Activated CD8-positive, alpha-beta memory T cell treated with anti-CD3 and anti-CD28 coated beads for 36 hours (primary cell): ENCODE measurements around the gene HS3ST3B1. TPM values are rescaled to one million over a fixed set of nuclear protein-coding genes. Genes with fewer than 3 reads are reported as not detected.

Experiments used
- CTCF ChIA-PET: fragments of 350-600 bp; sonication (Branson Sonifier 250); formaldehyde crosslinking; loops from one replicate; lab custom pipeline; 2021; ENCODE audit warnings: antibody characterized with exemption; lab: Charles Lee
- POLR2A ChIA-PET: fragments of 350-600 bp; sonication (Branson Sonifier 250); formaldehyde crosslinking; loops from one replicate; lab custom pipeline; 2021; ENCODE audit warnings: antibody characterized with exemption; lab: Charles Lee
- total RNA-seq, 2 experiments: library from RNA; stranded (reverse); gene quantifications; one replicate each; pipeline ENCODE4 v1.2.3, GENCODE V29; 2021

HS3ST3B1 gene
- total RNA-seq, result 1 to 10 TPM; 8.4 to 8.7 TPM

GRCh38 chr17:14300575-14301278, at the start of gene HS3ST3B1:
Gene HS3ST3B1, plus strand, starts transcription at chr17:14301081. Its CDS starts 438 bp downstream, at chr17:14301519.
- CTCF ChIA-PET, result interaction anchor here (1.3 to 1.6 kb wide), 2 partner anchors 46 to 235 kb away, joined by 3 to 5 read pairs; no protein-coding TSS in a partner anchor
- POLR2A ChIA-PET, result interaction anchor here (0.6 to 2.2 kb wide), 15 partner anchors 9 to 1283 kb away, joined by 3 to 13 read pairs (median 3); partner anchors contain the start of genes COX10 and ELAC2

DNA sequence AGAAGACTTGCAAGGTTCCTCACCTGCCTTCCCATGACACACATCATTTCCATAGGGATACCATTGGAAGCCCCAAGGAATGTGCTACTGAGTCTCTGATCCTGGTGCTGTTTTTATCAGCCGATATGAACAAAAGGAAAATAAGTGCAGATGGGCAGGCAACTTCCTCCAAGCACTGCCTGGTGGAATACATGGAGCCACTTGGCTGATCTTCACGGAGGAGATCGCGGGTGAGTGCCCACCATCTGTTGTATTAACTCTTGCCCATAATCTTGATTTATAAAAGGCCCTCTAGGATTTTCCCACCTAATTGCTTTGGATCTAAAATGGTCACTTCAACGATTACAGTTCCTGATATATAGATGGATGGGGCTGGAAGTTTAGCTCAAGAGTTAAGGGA, 39.5 kb upstream of the HS3ST3B1 start:
- POLR2A ChIA-PET, result no interaction called here
- CTCF ChIA-PET, result no interaction called here

DNA sequence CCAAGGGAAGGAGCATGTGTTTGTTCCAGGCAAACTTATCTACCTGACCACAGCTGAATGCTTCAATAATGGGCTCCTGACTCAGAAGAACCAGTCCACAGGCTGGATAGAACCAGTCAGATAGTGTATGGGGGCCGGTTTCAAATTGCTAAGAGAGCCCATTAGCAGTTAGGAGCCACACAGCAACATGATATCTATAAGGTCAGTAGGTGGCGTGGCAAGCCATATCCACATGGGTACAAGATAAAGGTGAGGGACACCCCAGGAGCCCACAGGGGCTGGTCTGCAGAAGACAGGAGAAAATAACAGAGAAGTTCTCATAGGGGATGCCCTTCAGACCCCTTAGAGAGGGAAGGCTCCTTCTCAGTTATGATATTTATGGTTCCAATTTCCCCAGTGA, 32.6 kb upstream of the HS3ST3B1 start:
- ChIA-PET POLR2A (no interaction called here), CTCF (no interaction called here)

DNA sequence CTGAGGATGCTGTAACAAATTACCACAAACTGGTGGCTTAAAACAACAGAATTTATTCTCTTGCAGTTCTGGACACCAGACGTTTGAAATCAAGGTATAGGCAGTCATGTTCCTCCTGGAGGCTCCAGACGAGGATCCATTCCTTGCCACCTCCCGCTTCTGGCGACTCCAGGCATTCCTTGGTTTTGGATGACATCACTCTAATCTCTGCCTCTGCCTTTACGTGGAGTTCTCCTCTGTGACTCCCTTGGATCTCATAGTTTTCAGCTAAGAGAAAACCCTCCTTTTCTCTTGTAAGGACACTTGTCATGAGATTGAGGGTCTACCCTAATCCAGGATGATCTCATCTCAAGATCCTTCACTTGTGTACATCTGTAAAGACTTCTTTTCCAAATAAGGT, 31.4 kb upstream of the HS3ST3B1 start:
- ChIA-PET POLR2A (no interaction called here), CTCF (no interaction called here)

DNA sequence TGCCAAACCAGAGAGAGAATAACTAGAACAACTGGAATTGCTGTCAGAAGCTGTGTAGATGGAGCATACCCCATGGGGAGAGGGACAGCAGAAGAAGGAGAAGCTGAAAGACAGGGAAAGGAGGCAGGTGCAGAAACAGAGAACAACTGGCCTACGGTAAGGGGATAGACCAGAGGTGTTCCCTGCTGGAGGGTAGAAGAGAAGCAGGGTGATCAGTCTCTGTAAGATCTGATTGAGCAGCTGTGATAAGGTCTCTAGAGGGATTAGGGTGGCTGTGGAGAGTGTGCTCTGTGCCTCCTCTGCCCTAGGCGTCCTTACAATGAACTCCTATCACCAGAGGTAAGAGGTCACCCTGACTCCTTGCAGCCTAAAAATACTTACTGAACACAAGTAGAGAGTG, 30.4 kb upstream of the HS3ST3B1 start:
- CTCF ChIA-PET, result no interaction called here
- POLR2A ChIA-PET, result interaction anchor here (0.6 kb wide), 1 partner anchor 366 kb away, joined by 3 read pairs; no protein-coding TSS in a partner anchor

DNA sequence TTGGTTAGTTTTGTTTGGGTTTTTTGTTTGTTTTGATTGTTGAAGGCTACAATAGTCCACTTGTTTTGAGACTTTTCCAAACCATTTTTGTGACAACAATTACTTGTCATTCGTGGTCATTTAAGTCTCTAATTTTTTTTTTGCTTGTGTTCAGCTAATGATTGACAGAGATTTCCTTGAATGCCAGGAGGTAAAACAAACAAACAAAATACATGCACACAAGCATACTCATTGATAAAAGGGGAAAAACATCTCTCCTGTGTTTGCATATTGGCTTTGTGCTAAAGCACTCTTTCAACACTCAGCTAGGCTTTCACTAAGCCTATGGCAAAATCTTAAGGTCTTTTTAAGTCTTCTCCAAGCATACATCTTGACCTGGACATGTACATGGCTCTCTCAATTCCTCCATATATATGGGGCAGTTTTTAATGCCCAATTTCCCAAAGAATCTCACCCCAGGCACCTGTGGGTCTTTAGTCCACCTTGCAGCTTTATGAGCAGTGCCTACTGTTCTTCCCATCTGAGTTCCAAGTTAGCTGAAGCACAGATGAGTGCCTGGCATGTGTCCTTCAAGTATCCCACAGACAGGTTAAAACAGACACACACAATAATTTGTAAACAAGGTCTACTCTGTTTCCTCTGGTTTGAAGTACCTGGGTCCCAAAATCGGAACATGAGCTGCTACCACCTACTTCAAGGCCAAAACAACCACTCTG, 24.2 kb upstream of the HS3ST3B1 start:
- ChIA-PET POLR2A (no interaction called here), CTCF (no interaction called here)

DNA sequence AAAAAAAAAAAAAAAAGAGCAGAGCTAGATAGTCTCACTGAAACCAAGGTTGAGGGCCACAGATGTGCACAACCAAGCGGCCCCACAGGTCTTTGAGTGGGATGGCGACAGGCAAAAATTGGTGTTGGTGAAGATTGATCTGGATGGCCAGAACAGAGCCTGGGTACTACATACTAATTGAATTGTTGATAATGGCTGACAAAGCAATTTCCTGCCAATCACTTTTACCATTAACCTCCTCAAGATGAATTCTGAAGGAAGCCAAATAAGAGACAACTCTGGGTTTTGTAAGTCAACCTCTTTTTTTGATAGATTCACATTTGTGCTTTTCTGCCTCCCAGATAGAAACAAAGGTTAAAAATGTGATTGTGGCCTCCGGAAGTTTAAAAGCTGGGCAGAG, 19.4 kb upstream of the HS3ST3B1 start:
- CTCF ChIA-PET, result interaction anchor here (0.6 kb wide), 1 partner anchor 793 kb away, joined by 3 read pairs; no protein-coding TSS in a partner anchor
- POLR2A ChIA-PET, result no interaction called here

GRCh38 chr17:14282726-14283125, 18.2 kb upstream of the HS3ST3B1 start:
- CTCF ChIA-PET, result no interaction called here
- POLR2A ChIA-PET, result no interaction called here

DNA sequence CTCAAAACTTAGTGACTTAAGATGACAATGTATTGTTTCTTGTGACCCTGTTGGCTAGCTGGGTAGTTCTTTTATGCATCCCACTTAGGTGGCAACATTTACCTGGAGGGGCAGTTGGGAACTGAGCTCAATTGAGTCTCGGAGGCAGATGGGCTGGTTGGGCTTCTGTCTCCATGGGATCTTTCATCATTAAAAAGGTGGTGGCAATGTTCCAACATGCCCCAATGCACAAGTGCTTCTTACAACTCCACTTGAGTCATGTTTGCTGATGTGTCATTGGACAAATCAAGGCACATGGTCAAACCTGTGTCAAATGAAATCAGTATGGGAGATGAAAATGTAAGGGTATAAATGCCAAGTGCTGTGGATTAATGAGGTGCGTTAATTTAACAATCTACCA, 11.7 kb upstream of the HS3ST3B1 start:
- CTCF ChIA-PET, result no interaction called here
- POLR2A ChIA-PET, result no interaction called here

DNA sequence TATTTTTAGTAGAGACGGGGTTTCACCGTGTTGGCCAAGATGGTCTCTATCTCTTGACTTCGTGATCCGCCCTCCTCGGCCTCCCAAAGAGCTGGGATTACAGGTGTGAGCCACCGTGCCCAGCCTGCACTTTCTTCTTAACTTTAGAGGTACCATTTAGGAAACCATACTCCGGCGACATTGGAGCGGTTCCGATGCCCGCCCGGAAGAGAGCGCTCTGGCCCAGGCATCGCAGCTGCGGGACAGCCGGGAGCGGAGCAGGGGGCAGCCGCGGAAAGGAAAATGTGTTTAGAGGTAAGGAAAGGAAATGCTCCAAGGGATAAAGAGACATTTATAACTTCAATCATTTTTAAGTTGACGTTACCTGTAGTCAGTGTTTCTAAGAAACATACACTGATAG, 6.0 kb upstream of the HS3ST3B1 start:
- ChIA-PET POLR2A (no interaction called here), CTCF (interaction anchor here (0.6 to 0.7 kb wide), 3 partner anchors 241 to 700 kb away, joined by 3 to 5 read pairs (median 3); no protein-coding TSS in a partner anchor)

- ChIA-PET CTCF (no interaction called here), POLR2A (interaction anchor here (0.6 kb wide), 1 partner anchor 73 kb away, joined by 3 read pairs; no protein-coding TSS in a partner anchor)
These were observed 5.2 kb upstream of the HS3ST3B1 start for GRCh38 chr17:14295676-14296075.

DNA sequence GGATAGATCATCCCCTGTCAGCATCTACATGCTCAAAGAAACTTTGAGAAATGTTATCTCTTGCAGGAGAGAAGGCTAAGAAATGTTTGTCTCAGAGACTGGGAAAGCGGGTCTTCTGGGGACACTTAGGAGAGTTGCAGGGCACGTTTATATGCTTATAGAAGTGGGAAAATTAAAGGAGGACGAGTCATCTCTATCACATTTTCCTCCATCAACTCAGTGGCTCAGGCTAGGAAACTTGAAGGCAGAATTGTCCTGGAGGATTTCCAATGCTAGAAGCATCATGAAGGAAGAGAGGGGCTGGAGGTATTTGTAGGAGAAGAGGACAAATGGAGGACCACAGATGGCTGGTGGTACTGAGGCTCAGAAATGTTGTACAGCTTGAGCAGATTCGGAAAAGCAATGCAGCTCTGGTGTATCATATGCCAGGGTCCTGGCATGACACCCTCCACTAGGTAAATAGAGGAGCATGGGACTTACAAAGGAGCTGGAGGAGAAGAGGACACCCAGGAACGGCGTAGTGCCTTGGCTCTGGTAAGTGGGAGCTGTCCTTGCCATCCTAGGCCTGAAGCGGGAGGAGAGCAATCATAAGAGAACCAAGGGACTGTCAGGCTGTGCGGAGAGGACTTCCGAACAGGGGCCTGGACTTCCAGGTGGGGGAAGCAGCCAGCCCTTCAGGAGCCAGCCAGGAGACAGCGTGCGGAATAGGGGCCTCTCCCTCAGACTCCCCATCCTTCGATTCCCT, 4.5 kb upstream of the HS3ST3B1 start:
- POLR2A ChIA-PET, result no interaction called here
- CTCF ChIA-PET, result no interaction called here

DNA sequence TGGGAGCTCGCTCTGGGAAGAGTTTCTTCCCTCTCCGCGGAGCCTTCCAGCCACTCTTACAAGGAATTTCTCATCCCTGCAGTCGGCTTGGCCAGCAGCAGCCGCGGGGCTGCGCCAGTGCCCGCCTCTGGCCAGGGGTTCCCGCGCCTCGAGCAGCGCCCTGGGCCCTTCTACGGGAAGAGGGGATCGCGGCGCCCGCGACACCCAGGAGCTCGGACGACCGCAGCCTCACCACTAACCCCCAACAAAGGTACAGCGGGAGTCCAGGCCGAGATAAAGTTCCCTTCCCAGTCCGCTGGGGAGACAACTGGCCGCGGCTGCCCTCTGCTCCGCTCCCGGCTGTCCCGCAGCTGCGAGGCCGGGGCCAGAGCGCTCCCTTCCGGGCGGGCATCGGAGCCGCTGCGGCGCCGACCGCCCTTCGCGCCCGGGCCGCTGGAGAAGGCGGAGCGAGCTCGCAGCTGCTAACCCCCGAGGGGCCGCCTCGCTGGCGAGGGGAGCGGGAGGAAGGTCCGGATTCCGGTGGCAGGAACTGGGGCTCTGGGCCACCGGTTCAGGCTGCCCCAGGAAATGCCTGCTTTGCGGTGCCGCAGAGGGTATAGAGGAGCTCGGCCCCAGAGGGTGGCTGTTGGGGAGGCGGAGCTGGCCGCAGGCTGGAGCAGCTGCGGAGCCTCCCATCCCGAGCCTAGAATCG, 3.6 kb upstream of the HS3ST3B1 start:
- ChIA-PET CTCF (no interaction called here), POLR2A (no interaction called here)

DNA sequence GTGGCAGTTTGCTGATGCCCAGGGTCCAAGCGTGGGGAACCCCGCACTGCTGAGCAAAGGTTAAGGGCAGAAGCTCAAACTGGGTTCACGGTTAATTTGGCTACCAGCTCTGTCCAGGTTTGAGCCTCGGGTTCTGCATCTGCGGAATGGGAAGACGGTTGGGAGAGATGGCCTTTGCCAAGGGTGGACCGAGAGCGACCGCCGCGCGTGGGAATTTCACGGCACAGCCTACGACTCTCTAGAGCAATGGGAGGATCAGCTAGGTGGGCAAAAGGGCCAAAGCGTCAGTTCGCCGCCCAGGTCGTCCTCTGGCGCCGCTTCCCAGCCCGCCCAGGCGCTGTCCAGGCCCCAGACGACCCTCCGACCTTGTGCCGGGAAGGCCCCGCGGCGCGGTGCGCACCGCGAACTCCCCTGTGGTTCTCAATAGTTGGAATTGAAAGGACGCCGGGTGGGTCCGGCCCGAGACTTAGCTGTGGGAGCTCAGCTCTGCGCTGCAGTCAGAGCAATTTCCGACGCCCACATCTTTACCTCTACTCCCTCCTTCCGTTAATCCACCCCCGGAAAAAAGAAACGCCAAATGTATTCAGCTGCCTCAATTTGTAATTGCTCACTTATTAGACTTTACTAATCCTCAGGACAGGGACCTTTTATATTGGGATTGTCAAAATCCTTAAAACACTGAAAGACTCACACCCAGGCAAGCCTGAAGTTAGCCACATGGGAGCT, 2.5 kb upstream of the HS3ST3B1 start:
- ChIA-PET CTCF (no interaction called here), POLR2A (no interaction called here)

DNA sequence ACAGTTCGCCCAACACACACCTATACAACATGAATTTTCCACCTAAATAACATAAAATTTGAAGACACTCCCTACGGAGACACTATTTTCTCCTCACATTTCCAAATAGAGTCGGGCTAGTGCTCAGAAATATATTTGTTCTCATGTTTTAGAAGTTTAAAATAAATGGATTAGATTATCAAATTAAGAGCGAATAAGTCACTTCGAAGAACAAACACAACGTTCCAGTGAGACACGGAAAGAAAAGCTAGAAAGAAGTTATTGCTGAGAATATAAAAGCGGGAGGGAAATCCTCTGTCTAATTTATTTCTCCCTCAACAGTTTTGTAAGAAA, 2.0 kb upstream of the HS3ST3B1 start:
- POLR2A ChIA-PET, result no interaction called here
- CTCF ChIA-PET, result no interaction called here

DNA sequence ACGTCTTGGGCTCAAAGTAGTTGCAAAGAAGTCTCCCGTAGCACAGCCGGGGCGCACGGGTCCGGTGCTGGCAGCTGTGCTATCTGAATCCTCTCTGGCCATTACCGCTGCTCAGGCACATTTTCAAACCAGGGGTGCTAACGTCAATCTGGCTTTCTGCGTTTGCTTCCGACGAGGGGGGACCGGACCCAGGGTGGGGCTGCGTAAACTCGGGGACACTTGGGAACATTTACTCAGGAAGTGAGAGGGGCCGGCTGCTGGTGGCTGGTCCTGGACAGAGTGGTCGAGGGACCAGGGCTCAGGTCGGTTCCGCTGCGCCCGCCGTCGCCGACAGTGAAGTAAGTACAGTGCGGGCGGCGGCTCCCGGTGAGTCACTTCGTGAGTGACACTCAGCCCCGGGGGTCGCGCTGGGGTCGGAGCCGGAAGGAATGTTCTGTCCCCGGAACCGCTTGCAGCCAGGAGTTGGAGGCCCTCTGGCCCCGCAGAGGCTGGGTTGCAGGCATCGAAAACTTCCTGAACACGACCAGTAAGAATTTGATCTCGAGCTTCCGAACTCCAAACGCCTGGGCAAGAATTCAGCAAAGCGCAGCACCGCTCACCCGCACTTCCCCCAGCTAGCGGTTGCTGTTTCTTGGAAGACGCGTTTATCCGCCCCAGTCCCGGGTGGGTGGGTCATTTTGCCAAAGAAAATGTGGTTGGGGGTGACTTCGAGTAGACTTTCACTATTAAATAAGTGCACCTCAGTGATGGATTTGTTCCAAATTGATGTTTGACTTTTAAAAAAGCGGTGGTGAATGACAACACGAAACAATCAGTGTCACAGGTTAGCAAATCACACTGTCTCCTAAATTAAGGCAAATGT, 1.4 kb upstream of the HS3ST3B1 start:
- ChIA-PET CTCF (no interaction called here), POLR2A (interaction anchor here (0.6 kb wide), 1 partner anchor 92 kb away, joined by 3 read pairs; no protein-coding TSS in a partner anchor)

DNA sequence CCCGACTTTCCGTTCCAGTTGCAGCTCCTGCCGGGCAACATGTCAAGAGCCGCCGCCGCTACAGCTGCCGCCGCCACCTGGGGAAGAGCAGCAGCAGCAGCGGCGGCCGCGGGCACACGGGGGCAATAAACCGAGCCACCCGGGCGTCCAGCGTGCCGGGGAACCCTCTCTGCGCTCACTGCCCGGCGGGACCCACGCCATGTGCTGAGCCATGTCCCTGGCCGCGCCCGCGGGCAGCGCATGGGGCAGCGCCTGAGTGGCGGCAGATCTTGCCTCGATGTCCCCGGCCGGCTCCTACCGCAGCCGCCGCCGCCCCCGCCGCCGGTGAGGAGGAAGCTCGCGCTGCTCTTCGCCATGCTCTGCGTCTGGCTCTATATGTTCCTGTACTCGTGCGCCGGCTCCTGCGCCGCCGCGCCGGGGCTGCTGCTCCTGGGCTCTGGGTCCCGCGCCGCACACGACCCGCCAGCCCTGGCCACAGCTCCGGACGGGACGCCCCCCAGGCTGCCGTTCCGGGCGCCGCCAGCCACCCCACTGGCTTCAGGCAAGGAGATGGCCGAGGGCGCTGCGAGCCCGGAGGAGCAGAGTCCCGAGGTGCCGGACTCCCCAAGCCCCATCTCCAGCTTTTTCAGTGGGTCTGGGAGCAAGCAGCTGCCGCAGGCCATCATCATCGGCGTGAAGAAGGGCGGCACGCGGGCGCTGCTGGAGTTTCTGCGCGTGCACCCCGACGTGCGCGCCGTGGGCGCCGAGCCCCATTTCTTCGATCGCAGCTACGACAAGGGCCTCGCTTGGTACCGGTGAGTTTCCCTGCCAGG, 604 bp downstream of the HS3ST3B1 start:
- ChIA-PET CTCF (interaction anchor here (0.7 to 1.6 kb wide), 10 partner anchors 8 to 707 kb away, joined by 3 to 6 read pairs (median 3); no protein-coding TSS in a partner anchor), POLR2A (interaction anchor here (0.5 to 2.2 kb wide), 19 partner anchors 8 to 1284 kb away, joined by 3 to 13 read pairs (median 3); partner anchors contain the start of genes COX10 and ELAC2)
